NCI-H1092 (cell line): ENCODE measurements around the gene PVALEF.

Experiments used
- DNase-seq: peaks from one replicate; lab custom pipeline; 2025; lab: John Stamatoyannopoulos, UW

PVALEF gene

DNA sequence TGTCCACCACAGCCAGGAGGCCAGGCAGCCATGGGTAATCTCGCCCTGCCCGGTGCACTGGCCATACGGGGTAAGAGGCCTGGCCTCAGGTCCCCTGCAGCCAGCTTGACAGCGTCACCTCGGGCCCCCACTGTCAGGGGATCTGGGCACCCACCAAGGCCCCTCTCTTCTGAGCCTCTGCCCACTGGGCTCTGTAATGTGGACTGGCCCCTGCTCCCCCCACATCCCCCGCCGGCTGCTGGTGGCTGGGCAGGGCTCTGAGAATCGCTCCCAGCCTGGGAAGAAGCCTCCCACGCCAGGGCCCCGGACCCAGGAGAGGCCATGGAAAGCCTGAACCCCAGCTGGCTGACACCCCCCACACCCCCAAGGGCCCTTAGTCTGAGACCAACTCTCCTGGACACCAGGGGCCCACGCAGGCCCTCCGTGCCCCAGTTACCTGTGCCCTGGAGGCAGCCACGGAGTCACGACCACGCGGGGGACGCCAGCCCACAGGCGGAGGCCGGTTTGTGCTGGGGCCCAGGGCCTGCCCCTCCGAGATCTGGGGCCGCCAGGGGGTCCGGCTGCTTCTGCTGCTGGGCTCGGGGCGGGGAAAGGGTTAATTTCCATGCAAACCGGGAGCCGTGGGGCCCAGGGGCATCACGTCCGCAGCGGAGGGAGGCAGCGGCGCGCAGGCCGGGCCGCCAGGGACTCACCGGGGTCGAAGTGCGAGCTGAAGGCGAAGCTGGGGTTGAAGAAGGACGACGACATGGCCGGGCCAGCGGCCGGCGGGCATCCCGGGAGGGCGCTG is at the start of gene PVALEF:
Gene PVALEF, plus strand, starts transcription at position 262 of the 787 bp plus-strand sequence. CDS start 15,720 bp downstream, outside the sequence.
- no peak for DNase-seq

DNA sequence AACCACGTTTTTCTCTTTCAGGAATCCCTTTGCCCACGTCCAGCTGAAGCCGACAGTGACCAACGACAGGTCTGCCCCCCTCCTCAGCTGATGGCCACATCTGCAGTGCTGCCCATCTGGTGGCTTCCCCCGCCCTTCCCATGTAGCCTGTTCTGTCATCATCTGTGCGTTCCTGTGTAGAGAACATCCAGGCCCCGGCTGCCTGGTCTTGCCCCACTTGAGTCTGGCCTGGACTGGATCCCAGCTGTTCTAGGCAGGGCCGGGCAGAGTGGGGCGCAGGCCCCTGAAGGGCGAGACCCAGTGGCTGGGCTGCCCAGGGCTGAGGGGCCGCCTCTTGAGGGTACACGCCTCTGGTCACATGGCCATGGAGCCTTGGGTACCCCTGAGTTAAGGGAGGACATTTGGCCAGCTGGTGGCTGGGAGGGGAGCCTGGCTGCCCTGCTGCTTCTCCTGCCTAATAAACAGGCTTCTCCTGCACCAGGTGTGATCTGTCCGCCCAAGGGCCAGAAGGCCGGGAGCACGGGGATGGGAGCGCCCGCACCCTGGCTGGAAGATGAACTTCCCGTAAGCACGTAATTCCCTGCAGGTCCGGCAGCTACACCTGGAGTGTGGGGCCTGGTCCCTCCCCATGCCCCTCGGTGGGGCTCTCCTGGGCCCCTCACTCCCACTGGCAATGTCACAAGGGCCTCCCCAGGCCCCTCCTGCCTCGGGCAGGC is 49.4 kb upstream of the PVALEF start:
- no peak for DNase-seq

DNA sequence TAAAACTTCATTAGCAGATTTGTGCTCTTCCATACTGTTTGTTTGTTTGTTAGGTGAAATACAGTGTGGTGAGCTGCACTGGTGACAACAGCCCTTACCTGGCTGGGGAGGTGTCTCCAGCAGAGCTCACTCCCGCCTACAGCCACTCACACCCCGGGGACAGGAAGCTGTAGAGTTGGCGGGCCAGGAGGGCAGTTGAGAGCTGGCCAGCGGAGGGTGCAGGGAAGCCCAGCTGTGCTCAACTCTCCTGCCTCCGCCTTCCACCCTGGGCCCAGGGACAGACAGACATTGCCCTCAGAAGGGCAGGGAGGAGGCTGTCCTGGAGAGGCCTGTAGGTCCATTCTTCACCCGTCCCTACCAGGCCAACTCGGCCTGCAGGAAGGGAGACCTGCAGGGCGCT is 48.6 kb upstream of the PVALEF start:
- no peak for DNase-seq

DNA sequence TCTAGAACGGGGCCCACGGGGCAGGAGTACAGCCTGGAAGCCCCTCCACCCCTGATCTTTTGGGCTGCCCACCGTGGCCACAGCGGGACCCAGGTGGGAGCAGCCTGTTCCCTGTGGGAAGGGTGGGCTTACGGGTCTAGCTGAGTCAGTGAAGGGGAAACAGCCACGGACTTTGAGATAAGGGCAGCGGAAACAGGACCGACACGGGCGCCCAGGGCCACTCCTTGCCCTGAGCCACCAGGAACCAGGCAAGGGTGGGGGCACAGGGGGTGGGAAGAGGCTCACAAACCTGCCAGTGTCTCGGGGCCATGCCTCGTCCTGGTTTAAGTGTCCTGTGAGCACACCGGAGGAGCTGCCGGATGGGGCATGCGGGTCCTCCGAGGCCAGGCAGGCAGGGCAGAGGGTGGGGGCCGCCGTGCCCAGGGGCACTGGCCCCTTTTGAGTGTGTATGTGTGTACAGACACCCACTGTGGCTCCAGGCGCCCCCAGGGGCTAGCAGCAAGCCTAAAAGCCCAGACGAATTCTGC is 47.6 kb upstream of the PVALEF start:
- no peak for DNase-seq

- DNase-seq = no peak
These were observed 46.7 kb upstream of the PVALEF start for GRCh38 chr17:81118308-81119221.

DNA sequence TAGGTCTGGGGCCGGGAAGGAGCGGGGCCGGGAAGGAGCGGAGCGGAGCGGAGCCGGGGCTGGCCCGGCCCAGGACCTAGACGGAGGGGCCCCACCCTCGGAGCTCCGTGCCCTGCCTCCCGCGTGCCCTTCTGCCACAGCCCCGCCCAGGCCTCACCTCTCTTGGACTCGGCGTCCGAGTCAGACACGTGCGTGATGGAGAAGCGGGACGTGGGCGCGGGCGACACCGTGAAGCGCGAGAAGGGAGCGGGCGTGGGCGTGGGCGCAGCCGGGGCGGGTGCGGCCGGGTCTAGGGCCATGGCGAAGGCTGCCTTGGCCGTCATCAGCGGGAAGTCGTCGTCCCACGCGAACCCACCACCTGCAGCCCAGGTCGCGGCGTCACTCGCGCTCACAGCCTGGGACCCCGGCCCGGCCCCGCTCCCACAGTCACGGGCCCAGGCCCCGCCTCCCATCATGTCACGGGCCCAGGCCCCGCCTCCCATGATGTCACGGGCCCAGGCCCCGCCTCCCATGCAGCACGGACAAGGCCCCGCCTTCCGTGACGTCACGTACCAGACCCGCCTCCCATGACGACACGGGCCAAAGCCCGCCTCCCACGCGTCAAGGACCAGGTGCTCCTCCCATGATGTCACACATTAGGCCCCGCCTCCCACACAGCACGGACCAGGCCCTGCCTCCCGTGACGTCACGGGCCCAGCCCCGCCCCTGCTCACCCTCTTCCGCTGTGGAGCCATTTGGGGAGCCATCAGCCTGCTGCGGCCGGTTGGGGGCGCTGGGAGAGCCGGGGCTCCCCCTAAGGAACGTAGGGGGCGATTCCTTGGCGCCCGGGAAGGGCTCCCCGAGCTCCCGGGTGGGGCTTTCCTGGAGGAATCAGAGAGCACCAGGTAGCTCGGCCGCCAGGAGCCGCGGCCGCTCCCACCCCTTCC is 45.8 kb upstream of the PVALEF start:
- peak; percentile 89 for DNase-seq

- no peak for DNase-seq
These were observed 45.2 kb upstream of the PVALEF start for GRCh38 chr17:81120149-81120484.

DNA sequence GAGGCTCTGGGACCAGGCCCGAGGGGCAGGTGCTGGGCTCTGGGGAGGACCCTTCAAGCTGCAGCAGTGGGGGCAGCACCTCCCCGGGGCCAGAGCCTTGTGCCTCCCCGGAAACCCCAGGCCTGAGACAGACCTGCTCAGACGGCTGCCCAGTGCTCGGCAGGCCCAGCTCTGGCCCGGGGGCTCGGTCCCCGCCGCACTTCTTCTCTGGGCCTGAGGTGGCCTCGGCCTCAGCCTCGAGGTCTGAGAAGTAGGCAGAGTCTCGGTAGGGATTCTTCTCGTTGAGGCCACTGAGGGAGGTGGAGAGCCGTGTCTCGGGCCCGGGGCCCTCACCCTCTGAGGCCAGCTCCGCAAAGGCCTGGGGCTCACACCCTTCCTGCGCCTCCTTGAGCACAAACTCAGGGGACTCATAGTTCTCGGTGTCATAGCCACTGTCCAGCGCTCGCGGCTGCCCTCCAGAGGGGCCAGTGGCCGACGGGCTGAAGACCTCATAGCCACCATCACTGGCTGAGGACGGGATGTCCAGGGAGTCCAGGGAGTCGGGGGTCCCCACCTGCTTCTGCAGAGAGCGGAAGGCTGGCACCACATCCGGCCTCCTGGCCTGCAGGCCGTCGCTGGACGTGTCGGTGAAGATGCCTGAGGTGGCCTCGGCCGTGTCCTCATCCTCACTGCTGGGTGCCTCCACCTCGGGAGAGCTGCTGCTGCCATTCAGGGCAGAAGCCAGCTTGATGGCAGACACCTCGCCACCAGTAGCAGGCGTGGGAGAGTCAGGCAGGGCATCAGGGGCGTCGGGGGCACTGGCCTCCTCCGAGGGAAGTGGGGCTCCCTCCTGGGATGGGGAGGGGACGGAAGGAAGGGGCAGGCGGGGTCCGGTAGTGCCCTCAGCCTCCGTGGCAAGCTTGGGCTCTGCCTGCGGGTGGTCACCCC is 44.3 kb upstream of the PVALEF start:
- DNase-seq = no peak

DNA sequence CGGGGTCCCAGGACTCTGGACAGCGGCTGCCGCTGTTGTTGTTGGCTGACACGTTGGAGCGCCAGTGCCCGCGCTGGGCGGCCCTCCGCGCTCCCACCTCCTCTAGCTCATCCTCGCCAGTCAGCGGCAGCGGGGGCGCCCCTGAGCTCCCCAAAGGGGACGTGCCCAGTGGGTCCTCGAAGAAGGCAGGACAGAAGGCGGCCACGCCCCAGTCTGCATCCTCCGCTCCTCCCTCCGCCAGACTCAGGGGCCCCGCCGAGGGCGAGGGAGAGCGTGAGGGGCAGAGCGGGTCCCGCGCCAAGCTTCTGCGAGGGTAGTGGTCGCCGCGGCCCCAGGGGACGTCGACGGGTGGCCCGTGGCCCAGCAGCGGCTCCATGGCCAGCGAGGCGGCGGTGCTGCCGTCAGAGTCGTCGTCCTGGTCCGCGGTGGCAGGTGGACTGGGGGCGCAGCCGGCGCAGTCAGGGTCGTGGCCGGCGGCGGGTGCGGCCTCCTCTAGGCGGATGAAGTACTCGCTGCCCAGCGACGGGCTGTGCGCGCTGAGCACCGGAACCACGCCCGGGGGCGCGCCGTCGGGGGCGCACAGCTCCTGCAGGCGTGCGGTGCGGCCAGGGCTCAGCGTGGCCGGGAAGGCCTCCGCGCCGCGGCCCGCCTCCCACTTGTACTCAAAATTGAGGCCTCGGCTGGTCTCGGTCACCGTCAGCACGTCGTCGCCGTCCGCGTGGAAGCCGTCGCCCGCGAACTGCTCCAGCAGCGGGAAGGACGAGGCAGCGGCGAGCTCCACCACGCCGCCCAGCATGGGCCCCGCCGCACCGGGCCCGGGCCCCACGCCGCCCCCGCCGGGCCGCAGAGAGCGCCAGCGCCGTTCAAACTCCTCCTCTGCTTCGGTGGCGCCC is 43.2 kb upstream of the PVALEF start:
- no peak for DNase-seq

GRCh38 chr17:81123052-81124048 is 42.0 kb upstream of the PVALEF start:
- no peak for DNase-seq

GRCh38 chr17:81124377-81124776 is 40.9 kb upstream of the PVALEF start:
- no peak for DNase-seq

- DNase-seq = no peak
These were observed 39.7 kb upstream of the PVALEF start for GRCh38 chr17:81125573-81126081.

DNA sequence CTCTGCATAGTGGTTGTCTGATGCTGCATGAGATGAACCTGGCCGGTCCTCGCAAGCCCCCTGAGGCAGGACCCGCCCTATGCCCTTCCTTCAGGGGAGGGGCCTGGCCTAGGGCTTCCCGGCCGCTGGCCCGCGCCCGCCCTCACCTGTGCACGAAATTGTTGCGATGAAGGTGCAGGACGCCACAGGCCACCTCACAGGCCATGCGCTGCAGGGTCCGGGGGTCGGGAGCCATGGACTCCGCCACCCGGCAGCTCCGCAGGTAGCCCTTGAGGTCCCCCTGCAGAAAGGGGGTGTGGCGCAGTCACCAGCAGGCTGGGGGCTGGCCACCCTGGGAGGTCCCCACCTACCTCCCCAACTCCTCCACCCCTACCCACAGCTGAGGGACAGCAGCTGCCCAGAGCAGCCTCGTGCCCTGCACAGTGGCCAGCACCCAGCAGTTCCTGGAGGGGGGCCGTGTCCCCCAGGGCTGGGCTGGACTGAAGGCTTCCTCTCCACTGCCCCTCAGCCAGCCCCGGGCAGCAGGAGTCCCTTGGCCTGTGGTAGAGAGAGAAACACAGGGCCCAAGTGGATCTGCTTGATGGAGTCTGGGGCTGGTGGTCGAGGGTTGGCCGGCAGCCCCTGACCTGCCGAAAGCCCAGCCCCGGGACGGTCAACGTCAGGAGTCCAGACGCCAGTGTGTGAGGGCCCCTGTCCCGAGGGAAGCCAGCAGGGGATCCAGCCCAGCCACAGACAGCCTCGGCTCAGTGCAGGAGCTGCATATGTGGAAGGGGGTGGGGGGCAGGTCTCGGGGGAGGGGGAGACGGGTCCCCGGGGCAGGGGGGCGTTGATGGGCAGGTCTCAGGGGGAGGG is 38.8 kb upstream of the PVALEF start:
- DNase-seq = no peak

DNA sequence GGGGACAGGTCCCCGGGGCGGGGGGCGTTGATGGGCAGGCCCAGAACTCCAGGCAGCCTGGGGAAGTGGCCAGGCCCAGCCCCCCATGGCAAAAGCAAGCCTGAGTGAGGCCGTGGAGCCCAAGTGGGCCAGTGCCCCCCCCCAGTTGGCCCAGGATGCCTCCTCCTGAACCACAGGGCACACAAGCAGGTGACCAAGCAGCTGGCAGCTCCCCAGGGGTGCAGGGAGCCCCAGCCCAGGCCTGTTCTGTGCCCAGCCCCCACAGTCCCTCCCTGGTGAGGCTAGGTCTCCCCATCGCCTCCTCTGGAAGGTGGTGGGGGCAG is 38.2 kb upstream of the PVALEF start:
- DNase-seq = no peak

GRCh38 chr17:81127526-81128177 is 37.7 kb upstream of the PVALEF start:
- no peak for DNase-seq

- no peak for DNase-seq
These were observed 37.0 kb upstream of the PVALEF start for GRCh38 chr17:81128338-81128737.
